GM12878 (cell line): ENCODE measurements around the gene RPS6KA2. TPM values are rescaled to one million over a fixed set of nuclear protein-coding genes. Genes with fewer than 3 reads are reported as not detected.

Experiments
- ATAC-seq: fragments of 200-7000 bp; cut with Tn5 transposase; 3 replicates; pipeline ENCODE4 v1.9.1; 2020; ENCODE audit warnings: mild to moderate bottlenecking, moderate library complexity
- BruUV-seq: library from RNA; stranded (reverse); fragments of 400-500 nt; replicated peaks from 2 replicates; lab custom pipeline; 2021; lab: Mats Ljungman, UMichigan
- CTCF ChIA-PET: fragments of 300-600 bp; sonication (Branson Sonifier 250); formaldehyde crosslinking; extraction: SDS; loops from one replicate; lab custom pipeline; 2021; ENCODE audit warnings: inconsistent platforms; lab: Yijun Ruan, JAX
- POLR2A ChIA-PET: fragments of 350-600 bp; formaldehyde crosslinking; extraction: SDS; loops from one replicate; lab custom pipeline; 2021; ENCODE audit warnings: inconsistent platforms; lab: Charles Lee
- RAD21 ChIA-PET: fragments of 300-600 bp; sonication (Branson Sonifier 250); formaldehyde crosslinking; loops from one replicate; lab custom pipeline; 2023; ENCODE audit warnings: antibody characterized with exemption; ENCODE audit not compliant: unreplicated experiment; lab: Charles Lee
- SMC1A ChIA-PET: fragments of 300-600 bp; sonication (Branson Sonifier 250); formaldehyde crosslinking; loops from one replicate; lab custom pipeline; 2023; ENCODE audit not compliant: unreplicated experiment, uncharacterized antibody; lab: Charles Lee
- DNase-seq: peaks from one replicate; pipeline ENCODE4 v3.0.0-alpha.2; 2011; ENCODE audit warnings: low read depth, low spot score
- FAIRE-seq: peaks from 3 replicates; lab custom pipeline; 2011; peaks lifted over from hg19 to GRCh38; lab: Jason Lieb, UNC
- H2AFZ ChIP-seq: 2 replicates; pipeline ENCODE4 v1.6.0; 2011; ENCODE audit warnings: low read depth, low read length, control low read depth; ENCODE audit not compliant: control insufficient read depth
- H3K27ac ChIP-seq: 2 replicates; pipeline ENCODE4 v1.5.1; 2011; ENCODE audit warnings: control low read depth; ENCODE audit not compliant: control insufficient read depth, insufficient read depth
- H3K27me3 ChIP-seq, 2 experiments: replicated peaks in 1 of 2; 2 replicates each; pipeline versions ENCODE4 v1.6.0 to v1.6.1; 2011; ENCODE audit warnings: low read length in 1 of 2; ENCODE audit not compliant: control insufficient read depth in 2 of 2, insufficient read depth in 2 of 2
- H3K36me3 ChIP-seq, 2 experiments: 2 replicates each; pipeline ENCODE4 v1.5.1; 2011; ENCODE audit warnings: low read length in 1 of 2; ENCODE audit not compliant: control insufficient read depth in 2 of 2, insufficient read depth in 2 of 2
- H3K4me1 ChIP-seq: 2 replicates; pipeline ENCODE4 v1.6.1; 2011; ENCODE audit warnings: mild to moderate bottlenecking, low read length, moderate library complexity, mixed read lengths; ENCODE audit not compliant: control insufficient read depth, insufficient read depth
- H3K4me2 ChIP-seq: 2 replicates; pipeline ENCODE4 v1.6.0; 2011; ENCODE audit warnings: control low read depth; ENCODE audit not compliant: control insufficient read depth, insufficient read depth
- H3K4me3 ChIP-seq: fragments of 200-600 bp; sonication (generic); 2 replicates; pipeline ENCODE4 v1.5.1; 2016
- H3K79me2 ChIP-seq: 2 replicates; pipeline ENCODE4 v1.6.0; 2011; ENCODE audit warnings: low read length; ENCODE audit not compliant: control insufficient read depth, insufficient read depth
- H3K9ac ChIP-seq: 2 replicates; pipeline ENCODE4 v1.8.0; 2011; ENCODE audit warnings: low read length, control low read depth, mixed read lengths; ENCODE audit not compliant: control insufficient read depth, insufficient read depth
- H3K9me3 ChIP-seq: replicated peaks from 3 replicates; pipeline ENCODE4 v1.5.1; 2011; ENCODE audit warnings: mild to moderate bottlenecking, low read length; ENCODE audit not compliant: control insufficient read depth, insufficient read depth
- H4K20me1 ChIP-seq: 2 replicates; pipeline ENCODE4 v1.6.0; 2011; ENCODE audit not compliant: control insufficient read depth, insufficient read depth
- BACH1 ChIP-seq: fragments of 450-650 bp; IDR thresholded peaks from 2 replicates; pipeline ENCODE4 v1.6.1; 2017; ENCODE audit warnings: mild to moderate bottlenecking, borderline replicate concordance
- BRCA1 ChIP-seq: IDR thresholded peaks from 2 replicates; pipeline ENCODE4 v1.6.1; 2011; ENCODE audit warnings: low read depth, low read length, improper control_type of control experiment
- EP300 ChIP-seq, 2 experiments: fragments of 150-350 bp in 1 of 2; IDR thresholded peaks; 2 replicates each; pipeline ENCODE4 v1.6.1; 2011 to 2012; ENCODE audit warnings: low read depth in 2 of 2, low read length in 2 of 2, borderline replicate concordance in 1 of 2, improper control_type of control experiment in 1 of 2, inconsistent platforms in 1 of 2; ENCODE audit not compliant: control insufficient read depth in 1 of 2
- HDAC2 ChIP-seq: fragments of 200-600 bp; sonication (generic); IDR thresholded peaks from 2 replicates; pipeline ENCODE4 v1.6.1; 2017
- HDAC6 ChIP-seq: fragments of 200-600 bp; sonication (generic); IDR thresholded peaks from one replicate; pipeline ENCODE4 v1.8.0; 2017; ENCODE audit warnings: antibody characterized with exemption; ENCODE audit not compliant: unreplicated experiment
- JUNB ChIP-seq: IDR thresholded peaks from 2 replicates; pipeline ENCODE4 v1.6.1; 2016; ENCODE audit warnings: antibody characterized with exemption, mild to moderate bottlenecking
- MTA3 ChIP-seq: IDR thresholded peaks from 2 replicates; pipeline ENCODE4 v1.6.1; 2012; ENCODE audit warnings: low read length, inconsistent platforms, borderline replicate concordance
- MYB ChIP-seq: fragments of 150-350 bp; IDR thresholded peaks from 2 replicates; pipeline ENCODE4 v1.6.1; 2014; ENCODE audit warnings: mild to moderate bottlenecking, low read depth, low read length, borderline replicate concordance
- PAX5 ChIP-seq: IDR thresholded peaks from 2 replicates; pipeline ENCODE4 v1.6.1; 2011; ENCODE audit warnings: low read depth, low read length, borderline replicate concordance
- RAD21 ChIP-seq: IDR thresholded peaks from 2 replicates; pipeline ENCODE4 v1.6.1; 2011; ENCODE audit warnings: mild to moderate bottlenecking, low read depth, low read length, moderate library complexity; ENCODE audit not compliant: insufficient read depth
- YBX1 ChIP-seq: fragments of 450-650 bp; IDR thresholded peaks from 2 replicates; pipeline ENCODE4 v1.6.1; 2016; ENCODE audit warnings: antibody characterized with exemption
- ZNF622 ChIP-seq: fragments of 450-650 bp; IDR thresholded peaks from 2 replicates; pipeline ENCODE4 v1.6.1; 2017; ENCODE audit warnings: mild to moderate bottlenecking, inconsistent platforms
- WGBS: methylation state at CpG from one replicate; pipeline ENCODE4 v1.1.6; 2016; ENCODE audit warnings: low lambda C conversion rate; ENCODE audit not compliant: insufficient replicate concordance, insufficient coverage; ENCODE audit errors: missing lambda C conversion rate; 5-methylcytosine and 5-hydroxymethylcytosine counted together
- in situ Hi-C: fragments of 300-500 bp; cut with MboI; formaldehyde crosslinking; loops from 9 replicates; pipeline ENCODE4 v1.14.3; 2018; ENCODE audit warnings: mixed read lengths
- intact Hi-C: fragments of 100-400 bp; cut with micrococcal nuclease; formaldehyde crosslinking; loops from one replicate; pipeline ENCODE4 v1.14.2; 2022; ENCODE audit not compliant: unreplicated experiment
- polyA plus RNA-seq, 11 experiments: library from polyadenylated mRNA; depleted of rRNA in 4 of 11; unstranded in 6 of 11; stranded (reverse) in 5 of 11; fragments of >200 nt; fragmentation: Nextera tagmentation in 4 of 11; fragmentation: Illumina TruSeq in 1 of 11; extraction: Ambion mirVana in 4 of 11; extraction: Trizol in 1 of 11; gene quantifications; 1 replicate in 1 of 11; 2 replicates in 10 of 11; pipeline versions ENCODE4 v1.2.1 to v1.2.3, GENCODE V29; 2011 to 2016; ENCODE audit warnings: inconsistent platforms in 2 of 11, missing spikeins in 2 of 11, low read depth in 1 of 11
- total RNA-seq, 4 experiments: library from RNA; depleted of rRNA in 3 of 4; stranded (reverse); fragments of >200 nt in 3 of 4; fragmentation: Illumina TruSeq in 1 of 4; extraction: Trizol in 1 of 4; gene quantifications; 2 replicates each; pipeline versions ENCODE4 v1.2.1 to v1.2.3, GENCODE V29; 2013 to 2021
- TF ChIP-seq, protein P1 (sequence below): fragments of 450-650 bp; IDR thresholded peaks from 2 replicates; pipeline ENCODE4 v1.6.1; 2017; ENCODE audit warnings: mild to moderate bottlenecking, low read depth, inconsistent platforms; ENCODE audit not compliant: poor library complexity, severe bottlenecking
- TF ChIP-seq, protein P2 (sequence below): fragments of 450-650 bp; IDR thresholded peaks from 2 replicates; pipeline ENCODE4 v1.6.1; 2016; ENCODE audit warnings: mild to moderate bottlenecking
- TF ChIP-seq, protein P3 (sequence below): fragments of 450-650 bp; IDR thresholded peaks from 2 replicates; pipeline ENCODE4 v1.6.1; 2017; ENCODE audit warnings: mild to moderate bottlenecking, moderate library complexity

RPS6KA2 gene
- total and polyA plus RNA-seq, 10 of the 15 experiments (the other 5 are each of a cell fraction or from before 2014, with no cell fraction given): 0.02 to 1.0 (median 0.22) TPM; not detected in 1

DNA sequence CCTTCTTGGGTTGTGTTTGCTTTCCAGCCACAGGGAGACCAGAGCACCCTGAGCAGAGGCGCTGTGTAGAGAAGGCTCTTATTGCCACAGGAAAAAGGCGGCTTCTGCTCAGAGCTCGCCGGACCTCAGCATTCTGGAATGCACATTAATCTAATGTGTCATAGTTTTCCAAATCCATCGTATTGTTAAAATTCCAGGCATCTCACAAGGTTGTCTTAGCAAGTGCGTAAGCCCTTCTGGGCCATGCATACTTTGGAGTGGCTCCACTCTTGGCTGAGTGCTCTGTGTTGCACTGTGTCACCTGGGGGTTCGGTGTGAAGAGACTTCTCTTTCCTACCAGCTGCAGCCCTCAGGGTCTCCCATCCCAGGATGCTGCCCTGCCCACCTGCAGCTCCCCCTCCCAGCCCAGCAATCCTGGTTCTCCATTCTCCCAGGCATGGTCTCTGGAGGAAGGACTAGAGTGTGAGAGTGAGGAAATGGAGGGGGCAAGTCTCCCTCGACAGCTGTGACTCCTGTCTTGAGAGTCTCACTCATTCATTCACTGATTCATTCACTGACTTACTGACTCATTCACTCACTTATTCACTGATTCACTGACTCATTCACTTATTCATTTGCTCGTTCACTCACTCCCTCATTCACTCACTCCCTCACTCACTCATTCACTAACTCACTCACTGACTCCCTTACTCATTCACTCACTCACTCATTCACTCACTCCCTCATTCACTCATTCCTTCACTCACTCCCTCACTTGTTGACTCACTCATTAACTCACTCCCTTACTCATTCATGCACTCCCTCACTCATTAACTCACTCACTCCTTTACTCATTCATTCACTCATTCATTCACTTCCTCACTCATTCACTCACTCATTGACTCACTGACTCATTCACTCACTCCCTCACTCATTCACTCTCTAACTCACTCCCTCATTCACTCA lies 160.6 kb downstream of the RPS6KA2 start (continued):
- no peak for TF ChIP-seq BACH1

DNA sequence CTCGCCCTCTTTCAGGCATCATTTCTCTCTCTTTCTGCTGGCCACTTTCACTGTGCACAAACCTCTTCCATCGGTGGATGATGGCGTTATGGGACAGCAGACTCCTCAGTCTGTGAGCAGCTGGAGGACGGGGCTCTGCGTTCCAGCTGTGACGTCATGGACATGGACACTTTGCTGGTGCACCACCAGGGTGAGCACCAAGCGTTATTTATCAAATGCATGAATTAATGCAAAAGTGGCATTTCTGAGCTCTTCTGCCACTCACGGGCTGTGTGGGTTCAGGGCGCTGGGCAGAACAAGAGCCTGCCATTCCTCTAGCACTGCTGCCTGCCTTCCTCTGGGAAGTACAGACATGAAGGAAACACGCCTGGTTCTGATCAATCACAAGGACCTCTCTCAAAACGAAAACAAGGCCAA lies 161.4 kb downstream of the RPS6KA2 start:
- ChIA-PET RAD21 (no interaction called here), POLR2A (no interaction called here), SMC1A (no interaction called here), CTCF (no interaction called here)
- Histone ChIP-seq H3K9ac (no peak overlapping the region), H3K4me3 (no peak overlapping the region), H3K27ac (no peak overlapping the region), H2AFZ (no peak overlapping the region), H3K79me2 (no peaks in the 10 kb centered on the region), H4K20me1 (no peaks in the 10 kb centered on the region), H3K27me3 (no peaks in the 10 kb centered on the region), H3K9me3 (no peaks in the 10 kb centered on the region), H3K36me3 (no peaks in the 10 kb centered on the region), H3K4me1 (no peaks in the 10 kb centered on the region), H3K4me2 (no peak overlapping the region)
- BruUV-seq: no TSS peak
- intact Hi-C loops (no loop called here), in situ Hi-C loops (no loop called here)
- no peak for FAIRE-seq
- 42% methylated on average over 11 of the region's 11 CpGs for WGBS
- no peak for DNase-seq
- ATAC-seq: no peak
- TF ChIP-seq EP300 (IDR thresholded peaks at IDR 0.05; ENCODE audit: borderline replicate concordance in 1 of 2, control insufficient read depth in 1 of 2, low read depth in 2 of 2, low read length in 2 of 2) (no peak), BRCA1 (no peak), YBX1 (no peak), ZNF622 (no peak), MTA3 (no peak), HDAC2 (no peak), JUNB (no peak), MYB (no peak), HDAC6 (no peak), RAD21 (no peak), PAX5 (no peak)
- TF ChIP-seq, protein P1, sequence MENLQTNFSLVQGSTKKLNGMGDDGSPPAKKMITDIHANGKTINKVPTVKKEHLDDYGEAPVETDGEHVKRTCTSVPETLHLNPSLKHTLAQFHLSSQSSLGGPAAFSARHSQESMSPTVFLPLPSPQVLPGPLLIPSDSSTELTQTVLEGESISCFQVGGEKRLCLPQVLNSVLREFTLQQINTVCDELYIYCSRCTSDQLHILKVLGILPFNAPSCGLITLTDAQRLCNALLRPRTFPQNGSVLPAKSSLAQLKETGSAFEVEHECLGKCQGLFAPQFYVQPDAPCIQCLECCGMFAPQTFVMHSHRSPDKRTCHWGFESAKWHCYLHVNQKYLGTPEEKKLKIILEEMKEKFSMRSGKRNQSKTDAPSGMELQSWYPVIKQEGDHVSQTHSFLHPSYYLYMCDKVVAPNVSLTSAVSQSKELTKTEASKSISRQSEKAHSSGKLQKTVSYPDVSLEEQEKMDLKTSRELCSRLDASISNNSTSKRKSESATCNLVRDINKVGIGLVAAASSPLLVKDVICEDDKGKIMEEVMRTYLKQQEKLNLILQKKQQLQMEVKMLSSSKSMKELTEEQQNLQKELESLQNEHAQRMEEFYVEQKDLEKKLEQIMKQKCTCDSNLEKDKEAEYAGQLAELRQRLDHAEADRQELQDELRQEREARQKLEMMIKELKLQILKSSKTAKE: no peak
- TF ChIP-seq, protein P2, sequence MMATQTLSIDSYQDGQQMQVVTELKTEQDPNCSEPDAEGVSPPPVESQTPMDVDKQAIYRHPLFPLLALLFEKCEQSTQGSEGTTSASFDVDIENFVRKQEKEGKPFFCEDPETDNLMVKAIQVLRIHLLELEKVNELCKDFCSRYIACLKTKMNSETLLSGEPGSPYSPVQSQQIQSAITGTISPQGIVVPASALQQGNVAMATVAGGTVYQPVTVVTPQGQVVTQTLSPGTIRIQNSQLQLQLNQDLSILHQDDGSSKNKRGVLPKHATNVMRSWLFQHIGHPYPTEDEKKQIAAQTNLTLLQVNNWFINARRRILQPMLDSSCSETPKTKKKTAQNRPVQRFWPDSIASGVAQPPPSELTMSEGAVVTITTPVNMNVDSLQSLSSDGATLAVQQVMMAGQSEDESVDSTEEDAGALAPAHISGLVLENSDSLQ: no peak
- TF ChIP-seq, protein P3, sequence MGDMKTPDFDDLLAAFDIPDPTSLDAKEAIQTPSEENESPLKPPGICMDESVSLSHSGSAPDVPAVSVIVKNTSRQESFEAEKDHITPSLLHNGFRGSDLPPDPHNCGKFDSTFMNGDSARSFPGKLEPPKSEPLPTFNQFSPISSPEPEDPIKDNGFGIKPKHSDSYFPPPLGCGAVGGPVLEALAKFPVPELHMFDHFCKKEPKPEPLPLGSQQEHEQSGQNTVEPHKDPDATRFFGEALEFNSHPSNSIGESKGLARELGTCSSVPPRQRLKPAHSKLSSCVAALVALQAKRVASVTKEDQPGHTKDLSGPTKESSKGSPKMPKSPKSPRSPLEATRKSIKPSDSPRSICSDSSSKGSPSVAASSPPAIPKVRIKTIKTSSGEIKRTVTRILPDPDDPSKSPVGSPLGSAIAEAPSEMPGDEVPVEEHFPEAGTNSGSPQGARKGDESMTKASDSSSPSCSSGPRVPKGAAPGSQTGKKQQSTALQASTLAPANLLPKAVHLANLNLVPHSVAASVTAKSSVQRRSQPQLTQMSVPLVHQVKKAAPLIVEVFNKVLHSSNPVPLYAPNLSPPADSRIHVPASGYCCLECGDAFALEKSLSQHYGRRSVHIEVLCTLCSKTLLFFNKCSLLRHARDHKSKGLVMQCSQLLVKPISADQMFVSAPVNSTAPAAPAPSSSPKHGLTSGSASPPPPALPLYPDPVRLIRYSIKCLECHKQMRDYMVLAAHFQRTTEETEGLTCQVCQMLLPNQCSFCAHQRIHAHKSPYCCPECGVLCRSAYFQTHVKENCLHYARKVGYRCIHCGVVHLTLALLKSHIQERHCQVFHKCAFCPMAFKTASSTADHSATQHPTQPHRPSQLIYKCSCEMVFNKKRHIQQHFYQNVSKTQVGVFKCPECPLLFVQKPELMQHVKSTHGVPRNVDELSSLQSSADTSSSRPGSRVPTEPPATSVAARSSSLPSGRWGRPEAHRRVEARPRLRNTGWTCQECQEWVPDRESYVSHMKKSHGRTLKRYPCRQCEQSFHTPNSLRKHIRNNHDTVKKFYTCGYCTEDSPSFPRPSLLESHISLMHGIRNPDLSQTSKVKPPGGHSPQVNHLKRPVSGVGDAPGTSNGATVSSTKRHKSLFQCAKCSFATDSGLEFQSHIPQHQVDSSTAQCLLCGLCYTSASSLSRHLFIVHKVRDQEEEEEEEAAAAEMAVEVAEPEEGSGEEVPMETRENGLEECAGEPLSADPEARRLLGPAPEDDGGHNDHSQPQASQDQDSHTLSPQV: no peak
